HG03469 (cell line): ENCODE data around the gene CETN3.
"Not testable (repeated sequence)": the region's sequence is repeated elsewhere in the genome, so short reads cannot be mapped to it uniquely, and the experiment has no call there.

ENCODE experiments used
- ATAC-seq: cut with Tn5 transposase; IDR thresholded peaks from one replicate; pipeline ENCODE4 v1.9.1; 2021; ENCODE audit warnings: mild to moderate bottlenecking, moderate library complexity, moderate number of reproducible peaks; ENCODE audit not compliant: unreplicated experiment

Gene CETN3

GRCh38 chr5:90384389-90384788 lies 25.2 kb downstream of the CETN3 start:
- ATAC-seq: no peak

- ATAC-seq: no peak
These were observed 25.7 kb downstream of the CETN3 start for GRCh38 chr5:90383903-90384302.

DNA sequence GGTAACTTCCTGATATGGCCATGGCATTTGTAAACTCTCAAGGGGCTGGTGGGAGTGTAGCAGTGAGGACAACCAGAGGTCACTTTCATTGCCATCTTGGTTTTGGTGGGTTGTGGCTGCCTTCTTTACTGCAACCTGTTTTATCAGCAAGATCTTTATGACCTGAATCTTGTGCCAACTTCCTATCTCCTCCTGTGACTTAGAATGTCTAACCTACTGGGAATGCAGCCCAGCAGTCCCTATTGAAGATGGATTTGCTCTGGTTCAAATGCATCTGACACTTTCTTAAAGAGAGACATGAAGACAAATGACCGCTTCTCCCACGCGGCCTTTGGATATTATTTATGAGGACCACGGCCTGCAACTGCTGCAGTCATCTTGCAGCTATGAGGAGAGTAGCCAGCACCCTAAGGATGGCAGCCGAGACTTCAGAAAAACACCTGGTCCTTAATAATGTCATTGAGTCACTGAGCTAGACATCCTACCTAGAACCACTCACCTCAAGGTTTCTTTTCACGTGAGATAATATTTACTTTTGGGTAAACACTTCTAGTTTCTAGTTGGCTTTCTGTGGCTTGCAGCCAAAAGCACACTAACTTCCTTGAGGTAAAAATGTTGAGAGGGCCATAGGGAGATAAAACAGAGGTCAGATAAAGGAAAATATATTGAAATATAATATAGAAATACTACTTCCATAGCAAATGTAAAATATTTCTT lies 28.2 kb downstream of the CETN3 start:
- ATAC-seq: no peak

DNA sequence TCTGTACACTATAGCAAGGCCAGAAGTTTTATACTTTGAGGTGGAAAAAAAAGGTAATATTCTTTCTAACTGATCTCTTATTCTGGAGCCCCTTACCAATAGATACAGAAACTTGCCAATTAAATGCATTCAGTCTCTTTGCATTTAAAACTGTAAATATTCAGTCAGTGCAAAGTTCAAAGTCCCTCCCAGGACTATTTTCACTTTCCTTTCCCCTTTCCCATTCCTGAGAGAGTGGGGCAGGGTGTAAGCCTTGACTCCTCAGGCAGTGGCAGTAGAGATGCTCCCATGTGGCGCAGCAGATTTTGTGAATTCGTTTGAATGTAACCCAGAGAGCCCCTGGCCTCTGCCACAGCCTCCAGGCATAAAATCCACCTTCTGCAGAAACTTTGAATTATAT lies 29.9 kb downstream of the CETN3 start:
- ATAC-seq: no peak

DNA sequence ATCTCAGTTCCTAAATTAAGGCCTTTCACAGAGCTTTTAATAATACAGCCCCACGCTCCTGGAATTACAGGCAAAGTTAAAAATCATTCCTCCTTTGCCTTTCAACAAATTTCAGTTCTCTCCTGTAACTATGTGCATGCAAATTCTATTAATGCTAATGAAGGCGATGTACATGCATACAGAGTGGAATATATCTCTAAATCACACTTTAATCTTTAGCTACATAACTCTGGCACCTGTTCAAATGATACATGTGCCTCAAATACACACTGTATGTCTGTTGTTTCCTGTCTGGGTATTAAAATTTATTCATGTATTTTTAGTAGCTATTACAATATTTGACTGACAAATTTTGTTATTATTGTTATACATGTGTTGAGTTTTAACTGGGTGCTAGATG lies 30.8 kb downstream of the CETN3 start:
- no peak for ATAC-seq

- not testable (repeated sequence) for ATAC-seq
These were observed 38.3 kb downstream of the CETN3 start for GRCh38 chr5:90371269-90371668.

GRCh38 chr5:90368454-90369246 lies 40.9 kb downstream of the CETN3 start:
- peak; percentile 74 for ATAC-seq

DNA sequence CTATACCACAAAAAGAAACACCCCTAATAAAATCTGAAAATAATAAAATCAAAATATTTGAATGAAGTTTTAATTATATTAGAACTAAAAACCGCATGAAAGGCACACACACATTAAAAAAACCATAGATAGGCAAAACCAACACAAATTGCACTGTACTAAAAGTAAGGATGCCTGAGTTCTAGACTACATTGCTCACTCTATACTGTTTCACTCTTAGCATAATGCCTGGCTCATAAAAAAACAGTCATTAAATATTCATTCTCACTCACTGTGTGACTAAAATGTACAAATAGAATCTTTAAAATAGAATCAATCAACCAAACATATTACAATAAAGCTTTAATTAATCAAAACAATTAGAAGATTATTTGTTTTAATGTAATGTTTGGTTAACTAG lies 41.7 kb downstream of the CETN3 start:
- ATAC-seq: no peak

DNA sequence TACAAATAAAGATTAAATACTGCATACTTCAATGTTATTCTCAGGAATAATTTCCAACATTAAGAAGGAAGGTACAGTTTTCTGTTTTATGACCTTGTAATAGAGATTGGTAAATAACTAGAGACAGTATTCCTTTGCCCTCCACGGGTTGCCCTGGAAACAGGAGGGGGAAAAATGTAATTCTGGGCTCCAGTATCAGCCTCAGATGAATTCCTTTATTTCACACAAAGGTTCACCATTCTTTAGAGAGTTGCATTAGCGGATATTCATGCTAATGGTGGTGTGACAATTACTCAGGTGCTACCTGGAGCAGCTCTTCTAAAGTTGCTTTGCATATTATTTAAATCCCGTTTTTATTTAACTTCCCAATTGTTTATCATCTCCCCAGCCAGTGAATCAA lies 42.6 kb downstream of the CETN3 start:
- ATAC-seq: no peak

- ATAC-seq: no peak
These were observed 44.2 kb downstream of the CETN3 start for GRCh38 chr5:90365328-90365727.

DNA sequence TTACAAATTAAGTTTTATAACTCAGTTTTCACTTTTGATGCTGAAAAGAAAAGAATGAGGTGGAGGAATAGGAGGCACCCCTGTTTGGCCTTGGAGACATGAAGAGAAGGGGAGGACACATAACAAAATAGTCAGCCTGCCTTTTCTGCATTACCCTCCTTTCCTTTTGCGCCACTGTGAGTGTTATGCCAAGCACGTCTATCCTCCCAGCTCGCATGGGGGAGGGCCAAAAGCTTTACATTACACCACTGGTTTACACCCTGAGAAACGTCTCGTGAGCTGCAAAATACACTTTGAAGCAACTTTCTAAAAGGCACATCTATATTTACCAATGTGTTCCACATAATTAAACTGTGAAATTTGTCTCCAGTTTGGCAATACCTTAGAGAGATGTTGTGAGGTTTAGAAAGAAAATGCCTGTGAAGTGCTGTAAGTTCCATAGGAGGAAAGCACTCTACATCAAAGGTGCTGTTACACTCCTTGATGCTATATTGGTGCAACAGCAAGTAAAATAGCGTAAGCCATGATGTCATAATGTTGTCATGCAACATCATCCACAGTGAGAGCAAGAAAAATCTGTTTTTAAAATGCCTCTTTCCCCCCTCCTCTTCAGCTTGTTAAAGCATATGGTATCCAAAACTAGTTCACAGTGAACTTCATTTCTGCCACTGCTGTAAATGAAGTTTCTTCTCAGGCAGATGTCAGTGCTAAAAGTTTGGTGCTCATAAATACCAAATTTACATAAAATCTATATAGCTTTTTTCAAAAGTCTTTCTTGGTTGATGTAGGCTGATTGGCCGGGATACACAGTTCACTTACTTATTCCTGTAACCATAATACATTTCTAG lies 50.3 kb downstream of the CETN3 start:
- no peak for ATAC-seq

DNA sequence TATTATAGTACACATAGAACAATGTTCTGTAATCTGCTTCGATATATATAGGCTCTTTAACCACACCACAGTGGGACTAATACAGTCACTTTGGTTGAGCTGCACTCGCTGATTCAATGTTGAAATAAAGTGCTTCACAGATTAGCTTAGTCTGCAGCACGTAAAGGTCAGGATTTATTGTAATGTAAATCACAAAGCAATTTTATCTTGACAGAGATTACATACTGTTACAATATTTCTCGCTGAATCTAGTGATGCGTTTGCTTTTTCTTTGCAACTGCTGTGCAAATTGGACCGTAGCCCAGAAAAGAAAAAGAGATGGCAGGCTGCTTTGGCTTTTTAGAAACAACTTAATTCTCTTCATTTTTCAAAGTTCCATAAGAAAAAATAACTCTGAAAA lies 52.9 kb downstream of the CETN3 start:
- no peak for ATAC-seq

- ATAC-seq: no peak
These were observed 53.4 kb downstream of the CETN3 start for GRCh38 chr5:90356176-90356575.

- ATAC-seq: no peak
These were observed 53.9 kb downstream of the CETN3 start for GRCh38 chr5:90355635-90356034.

GRCh38 chr5:90353254-90353653 lies 56.3 kb downstream of the CETN3 start:
- ATAC-seq: no peak

DNA sequence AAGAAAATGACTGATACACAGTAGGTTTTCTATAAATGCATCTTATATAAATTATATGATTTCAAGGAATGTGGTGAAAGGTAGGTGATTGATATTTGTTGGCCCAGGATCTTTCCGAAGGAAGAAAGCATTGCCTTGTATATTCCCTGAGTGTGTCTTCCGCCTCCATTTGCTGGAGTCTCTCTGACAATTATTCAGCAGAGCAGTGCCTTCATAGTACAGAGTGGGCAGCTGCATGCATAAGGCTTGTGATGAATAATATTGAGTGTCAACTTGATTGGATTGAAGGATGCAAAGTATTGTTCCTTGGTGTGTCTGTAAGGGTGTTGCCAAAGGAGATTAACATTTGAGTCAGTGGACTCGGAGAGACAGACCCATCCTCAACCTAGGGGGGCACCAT lies 58.5 kb downstream of the CETN3 start:
- no peak for ATAC-seq

- ATAC-seq: peak; percentile 66
These were observed 62.1 kb downstream of the CETN3 start for GRCh38 chr5:90347462-90347861.

GRCh38 chr5:90345684-90346083 lies 63.9 kb downstream of the CETN3 start:
- ATAC-seq: no peak

GRCh38 chr5:90344689-90345088 lies 64.9 kb downstream of the CETN3 start:
- ATAC-seq: no peak

- not testable (repeated sequence) for ATAC-seq
These were observed 65.8 kb downstream of the CETN3 start for GRCh38 chr5:90343731-90344130.

DNA sequence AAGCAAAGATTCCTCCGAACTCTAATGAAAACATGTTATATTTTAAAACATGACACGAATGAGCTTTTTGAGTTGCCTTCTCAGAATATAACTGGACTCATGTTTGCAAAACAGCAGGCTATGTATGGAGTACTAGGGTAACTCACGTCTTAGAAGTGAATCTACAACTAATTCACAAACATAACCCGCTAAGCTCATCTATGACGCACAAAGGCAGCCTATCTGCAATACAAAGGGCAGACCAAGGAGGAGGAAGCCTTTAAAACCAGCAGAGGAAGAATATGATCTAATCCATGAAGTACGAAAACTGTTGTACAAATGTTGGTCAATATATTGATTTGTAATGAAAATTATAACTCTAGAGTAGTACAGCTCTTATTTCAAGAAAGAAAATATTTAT lies 67.0 kb downstream of the CETN3 start:
- no peak for ATAC-seq
